Glutamatergic neuron (in vitro differentiated cells): ENCODE results near the gene PLPPR1. TPM values are rescaled to one million over a fixed set of nuclear protein-coding genes. Genes with fewer than 3 reads are reported as not detected.

Source experiments
- DNase-seq: peaks from one replicate; pipeline ENCODE4 v3.0.0; 2022
- H3K27ac Mint-ChIP-seq: one replicate; pipeline ENCODE4 v1.8.0; 2020; ENCODE audit warnings: mild to moderate bottlenecking, mixed read lengths, inconsistent platforms; ENCODE audit not compliant: unreplicated experiment
- H3K27me3 Mint-ChIP-seq: one replicate; pipeline ENCODE4 v1.8.0; 2020; ENCODE audit warnings: mild to moderate bottlenecking, moderate library complexity, mixed read lengths, inconsistent platforms; ENCODE audit not compliant: unreplicated experiment
- H3K36me3 Mint-ChIP-seq: one replicate; pipeline ENCODE4 v1.8.0; 2020; ENCODE audit warnings: mild to moderate bottlenecking, mixed read lengths, inconsistent platforms; ENCODE audit not compliant: unreplicated experiment
- H3K4me1 Mint-ChIP-seq: one replicate; pipeline ENCODE4 v1.8.0; 2020; ENCODE audit warnings: mild to moderate bottlenecking, low read depth, mixed read lengths, inconsistent platforms; ENCODE audit not compliant: unreplicated experiment
- H3K4me3 Mint-ChIP-seq: one replicate; pipeline ENCODE4 v1.8.0; 2020; ENCODE audit warnings: mild to moderate bottlenecking, mixed read lengths, inconsistent platforms; ENCODE audit not compliant: unreplicated experiment
- H3K9me3 Mint-ChIP-seq: one replicate; pipeline ENCODE4 v1.8.0; 2020; ENCODE audit warnings: mild to moderate bottlenecking, moderate library complexity, mixed read lengths, inconsistent platforms; ENCODE audit not compliant: unreplicated experiment
- total RNA-seq: library from RNA; stranded (reverse); fragmentation: NEBNext Ultra II Directional; extraction: Animal tissue kit (Norgen Biotek cat#: 25700); gene quantifications from one replicate; pipeline ENCODE4 v1.2.1, GENCODE V29; 2021; ENCODE audit not compliant: unreplicated experiment
- TF ChIP-seq, protein P1 (sequence below): fragments of 200-600 bp; sonication (generic); IDR thresholded peaks from one replicate; pipeline ENCODE4 v1.5.0; 2021; ENCODE audit not compliant: partially characterized antibody, unreplicated experiment

Gene PLPPR1
- total RNA-seq, 1 donor from 2014 or later: 7.4 TPM

GRCh38 chr9:101354143-101354764 lies 325.7 kb downstream of the PLPPR1 start:
- Mint-ChIP-seq H3K4me3 (no peak overlapping the region), H3K4me1 (no peaks in the 10 kb centered on the region), H3K27me3 (no peaks in the 10 kb centered on the region), H3K9me3 (no peaks in the 10 kb centered on the region), H3K27ac (no peak overlapping the region), H3K36me3 (peaks cover 5% of the 10 kb centered on the region)
- TF ChIP-seq, protein P1, sequence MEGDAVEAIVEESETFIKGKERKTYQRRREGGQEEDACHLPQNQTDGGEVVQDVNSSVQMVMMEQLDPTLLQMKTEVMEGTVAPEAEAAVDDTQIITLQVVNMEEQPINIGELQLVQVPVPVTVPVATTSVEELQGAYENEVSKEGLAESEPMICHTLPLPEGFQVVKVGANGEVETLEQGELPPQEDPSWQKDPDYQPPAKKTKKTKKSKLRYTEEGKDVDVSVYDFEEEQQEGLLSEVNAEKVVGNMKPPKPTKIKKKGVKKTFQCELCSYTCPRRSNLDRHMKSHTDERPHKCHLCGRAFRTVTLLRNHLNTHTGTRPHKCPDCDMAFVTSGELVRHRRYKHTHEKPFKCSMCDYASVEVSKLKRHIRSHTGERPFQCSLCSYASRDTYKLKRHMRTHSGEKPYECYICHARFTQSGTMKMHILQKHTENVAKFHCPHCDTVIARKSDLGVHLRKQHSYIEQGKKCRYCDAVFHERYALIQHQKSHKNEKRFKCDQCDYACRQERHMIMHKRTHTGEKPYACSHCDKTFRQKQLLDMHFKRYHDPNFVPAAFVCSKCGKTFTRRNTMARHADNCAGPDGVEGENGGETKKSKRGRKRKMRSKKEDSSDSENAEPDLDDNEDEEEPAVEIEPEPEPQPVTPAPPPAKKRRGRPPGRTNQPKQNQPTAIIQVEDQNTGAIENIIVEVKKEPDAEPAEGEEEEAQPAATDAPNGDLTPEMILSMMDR: no peak
- no peak for DNase-seq

DNA sequence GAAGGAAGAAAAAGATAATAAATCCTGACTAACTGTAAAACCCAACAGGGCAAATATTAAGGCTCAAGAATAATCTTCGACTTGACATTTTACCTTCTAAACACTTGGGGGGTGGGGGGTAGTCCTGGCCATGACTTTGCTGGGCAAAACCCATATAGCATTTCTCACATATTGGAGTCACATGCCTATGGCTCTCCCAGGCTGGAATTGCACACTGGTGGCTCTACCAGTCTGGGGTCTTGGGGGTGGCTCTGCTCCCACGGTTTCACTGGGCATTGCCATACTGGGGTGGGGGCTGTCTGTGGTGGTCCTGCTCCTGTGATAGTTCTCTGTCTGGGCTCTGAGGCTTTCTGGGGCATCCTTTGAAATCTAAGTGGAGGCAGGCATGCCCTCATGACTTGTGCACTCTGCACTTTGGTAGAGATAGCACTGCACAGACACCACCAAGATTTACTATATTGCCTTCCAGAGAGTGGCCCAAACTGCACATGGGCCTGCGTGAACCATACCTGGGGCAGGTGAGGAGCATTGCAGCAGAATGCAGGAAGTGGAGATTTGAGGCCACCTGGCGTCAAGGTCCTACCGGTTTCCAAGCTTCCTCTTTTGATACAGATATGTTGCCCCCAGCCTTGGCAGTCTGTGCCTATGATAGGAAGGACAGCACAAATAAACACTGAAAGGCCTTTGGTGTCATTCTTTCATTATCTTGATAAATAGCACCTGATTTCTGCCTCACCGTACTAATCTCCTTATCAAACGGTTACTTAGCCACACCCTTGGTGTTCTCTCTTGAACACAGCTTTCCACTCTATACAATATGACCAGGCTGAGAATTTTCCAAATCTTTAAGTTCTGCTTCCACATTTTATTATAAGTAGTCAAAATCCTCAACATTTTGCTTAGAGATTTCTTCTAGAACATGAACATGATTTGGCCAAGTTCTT lies 326.5 kb downstream of the PLPPR1 start:
- Mint-ChIP-seq H3K9me3 (no peaks in the 10 kb centered on the region), H3K27ac (no peak overlapping the region), H3K27me3 (no peaks in the 10 kb centered on the region), H3K4me1 (no peaks in the 10 kb centered on the region), H3K4me3 (no peak overlapping the region), H3K36me3 (peaks cover 5% of the 10 kb centered on the region)
- DNase-seq: no peak
- TF ChIP-seq, protein P1: no peak

DNA sequence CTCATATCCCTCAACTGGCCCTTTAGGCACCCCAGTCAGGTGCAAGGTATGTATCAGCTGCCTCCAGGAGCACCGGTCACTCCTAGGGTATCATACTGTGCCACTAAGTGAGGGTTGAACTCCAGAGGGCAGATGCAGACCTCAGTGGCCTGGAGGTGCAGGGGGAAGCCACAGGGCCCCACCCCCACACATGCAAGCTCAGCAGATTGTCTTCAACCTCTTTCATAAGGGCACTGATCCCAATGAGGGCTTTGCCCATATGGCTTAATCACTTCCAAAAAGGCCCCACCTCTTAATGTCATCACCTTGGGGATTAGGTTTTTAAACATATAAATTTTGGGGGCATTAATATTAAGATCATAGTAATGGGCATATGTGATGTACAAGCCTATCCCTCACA lies 328.1 kb downstream of the PLPPR1 start:
- no peak overlapping the region for H3K4me3 Mint-ChIP-seq
- DNase-seq: no peak
- TF ChIP-seq, protein P1: no peak
- H3K27me3 Mint-ChIP-seq: no peaks in the 10 kb centered on the region
- H3K36me3 Mint-ChIP-seq: peaks cover 5% of the 10 kb centered on the region
- no peaks in the 10 kb centered on the region for H3K9me3 Mint-ChIP-seq
- H3K4me1 Mint-ChIP-seq: no peaks in the 10 kb centered on the region
- no peak overlapping the region for H3K27ac Mint-ChIP-seq

GRCh38 chr9:101359679-101360078 lies 331.2 kb downstream of the PLPPR1 start:
- DNase-seq: no peak
- Mint-ChIP-seq H3K36me3 (peaks cover 5% of the 10 kb centered on the region), H3K4me3 (no peak overlapping the region), H3K27ac (no peak overlapping the region), H3K9me3 (no peaks in the 10 kb centered on the region), H3K4me1 (no peaks in the 10 kb centered on the region), H3K27me3 (no peaks in the 10 kb centered on the region)
- TF ChIP-seq, protein P1: no peak

GRCh38 chr9:101360647-101361046 lies 332.1 kb downstream of the PLPPR1 start:
- no peak overlapping the region for H3K27ac Mint-ChIP-seq
- TF ChIP-seq, protein P1: no peak
- no peaks in the 10 kb centered on the region for H3K9me3 Mint-ChIP-seq

More at GRCh38 chr9:101360647-101361046, 332.1 kb downstream of the PLPPR1 start:
- Mint-ChIP-seq H3K27me3 (no peaks in the 10 kb centered on the region), H3K4me1 (no peaks in the 10 kb centered on the region), H3K36me3 (peaks cover 5% of the 10 kb centered on the region), H3K4me3 (no peak overlapping the region)
- no peak for DNase-seq
